GM21576 (cell line): ENCODE results near the gene RPS27.
A peak's percentile ranks its signal among the peaks of the same experiment; 100 is the strongest.

ENCODE experiments used
- ATAC-seq: cut with Tn5 transposase; IDR thresholded peaks from one replicate; pipeline ENCODE4 v1.9.1; 2021; ENCODE audit warnings: mild to moderate bottlenecking, moderate library complexity; ENCODE audit not compliant: unreplicated experiment

Gene RPS27

DNA sequence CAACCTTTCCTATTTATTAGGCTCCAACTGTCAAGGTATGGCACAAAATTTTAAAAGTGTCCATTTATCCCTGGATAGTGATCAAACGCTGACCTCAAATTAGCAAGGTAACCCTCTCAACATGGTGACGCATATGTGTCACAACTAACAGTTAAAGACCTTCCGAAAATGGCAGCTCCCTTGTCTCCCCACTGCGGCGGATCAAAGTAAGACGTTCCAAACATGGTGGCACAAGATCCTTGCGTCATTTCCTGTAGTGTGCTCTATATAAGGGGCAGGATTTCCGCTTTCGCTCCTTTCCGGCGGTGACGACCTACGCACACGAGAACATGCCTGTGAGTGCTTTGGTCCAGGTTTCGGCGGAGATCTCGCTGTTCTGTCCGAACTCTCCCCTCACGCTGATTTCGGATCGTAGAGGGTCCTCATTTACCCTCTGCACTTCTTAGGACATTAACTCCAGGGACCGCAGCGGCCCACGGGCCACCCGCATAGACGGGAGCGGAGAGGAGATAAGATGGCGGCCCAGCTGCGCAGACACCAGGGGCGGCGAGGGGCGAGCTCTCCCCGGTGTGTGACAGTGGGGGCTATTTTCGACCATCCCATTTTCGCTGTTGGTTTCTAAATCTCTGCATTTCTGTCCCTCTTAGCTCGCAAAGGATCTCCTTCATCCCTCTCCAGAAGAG is at the start of gene RPS27:
RPS27 (plus strand) TSS at position 295 of the 683 bp plus-strand sequence; CDS start at position 330, 35 bp downstream.
- ATAC-seq, result peak; percentile 70

DNA sequence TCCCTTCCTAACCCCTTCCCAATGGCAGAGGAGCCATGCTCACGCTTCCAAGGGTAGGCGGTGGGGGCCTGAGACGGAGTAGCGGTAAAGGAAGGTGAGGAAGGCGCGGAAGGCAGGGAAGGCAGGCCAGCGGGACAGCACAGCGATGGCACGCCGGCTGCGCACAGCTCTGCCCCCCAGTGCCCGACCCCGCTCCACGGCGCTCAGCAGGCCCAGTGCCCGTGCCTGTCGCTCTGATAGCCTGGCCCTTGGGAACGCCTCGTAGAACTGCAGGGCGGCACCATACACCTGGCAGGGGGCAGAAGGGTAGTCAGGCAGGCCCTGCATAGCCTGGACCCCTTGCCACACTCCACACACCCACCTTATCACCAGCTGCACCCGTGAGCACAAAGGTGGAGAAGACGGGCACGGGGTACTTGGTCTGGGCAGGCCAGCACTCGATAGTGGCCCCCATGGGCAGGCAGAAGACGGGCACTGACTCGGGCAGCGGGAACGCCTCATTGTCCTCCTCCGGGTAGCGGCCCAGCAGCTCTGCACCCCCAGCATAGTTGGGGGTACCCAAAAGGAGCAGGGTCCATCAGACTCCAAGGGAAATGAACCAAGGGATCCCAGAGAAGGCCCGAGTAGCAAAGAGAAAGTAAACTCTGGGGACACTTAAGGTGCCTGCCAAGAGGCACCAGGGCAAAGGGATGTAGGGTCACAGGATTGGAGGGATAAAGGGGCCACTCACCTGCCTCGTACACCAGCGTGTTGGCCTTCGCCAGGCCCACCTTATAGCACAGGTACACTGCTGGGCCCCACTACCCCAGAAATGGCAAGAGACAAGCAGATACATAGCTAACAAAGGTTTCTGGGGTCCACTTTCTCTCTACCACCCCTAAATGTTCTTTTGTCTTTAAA is 48.5 kb upstream of the RPS27 start:
- no peak for ATAC-seq

DNA sequence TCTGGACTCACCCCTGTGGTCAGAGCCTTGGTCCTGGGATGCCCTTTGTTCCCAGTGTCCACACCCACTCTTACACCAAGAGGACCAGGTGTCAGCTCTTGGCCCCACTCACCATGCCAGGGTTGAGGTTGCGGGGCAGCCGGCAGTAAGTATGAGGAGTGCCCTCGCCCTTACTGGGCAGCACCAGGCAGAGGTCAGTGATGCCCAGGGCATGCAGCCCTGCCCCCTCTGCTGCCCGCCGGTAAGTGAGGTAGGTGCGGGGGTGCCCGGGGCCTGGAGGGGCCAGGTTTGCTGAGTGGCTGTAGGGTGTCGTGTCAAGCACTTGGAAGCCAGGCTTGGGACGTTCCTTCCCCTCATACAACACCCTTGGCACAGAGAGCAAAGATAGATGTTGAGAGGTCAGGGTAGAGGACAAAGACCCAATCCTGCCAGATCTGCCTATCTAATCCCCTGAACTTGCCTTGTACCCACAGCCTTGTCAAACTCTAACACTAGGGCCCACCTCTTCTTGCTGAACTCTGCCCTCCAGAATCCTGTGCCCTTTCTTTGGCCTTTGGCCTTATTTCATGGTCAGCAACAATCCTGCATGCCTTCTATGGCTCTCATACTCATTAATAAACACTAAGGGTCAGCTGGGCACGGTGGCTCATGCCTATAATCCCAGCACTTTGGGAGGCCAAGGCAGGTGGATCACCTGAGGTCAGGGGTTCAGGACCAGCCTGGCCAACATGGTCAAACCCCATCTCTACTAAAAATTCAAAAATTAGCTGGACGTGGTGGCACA is 47.6 kb upstream of the RPS27 start:
- ATAC-seq, result no peak

DNA sequence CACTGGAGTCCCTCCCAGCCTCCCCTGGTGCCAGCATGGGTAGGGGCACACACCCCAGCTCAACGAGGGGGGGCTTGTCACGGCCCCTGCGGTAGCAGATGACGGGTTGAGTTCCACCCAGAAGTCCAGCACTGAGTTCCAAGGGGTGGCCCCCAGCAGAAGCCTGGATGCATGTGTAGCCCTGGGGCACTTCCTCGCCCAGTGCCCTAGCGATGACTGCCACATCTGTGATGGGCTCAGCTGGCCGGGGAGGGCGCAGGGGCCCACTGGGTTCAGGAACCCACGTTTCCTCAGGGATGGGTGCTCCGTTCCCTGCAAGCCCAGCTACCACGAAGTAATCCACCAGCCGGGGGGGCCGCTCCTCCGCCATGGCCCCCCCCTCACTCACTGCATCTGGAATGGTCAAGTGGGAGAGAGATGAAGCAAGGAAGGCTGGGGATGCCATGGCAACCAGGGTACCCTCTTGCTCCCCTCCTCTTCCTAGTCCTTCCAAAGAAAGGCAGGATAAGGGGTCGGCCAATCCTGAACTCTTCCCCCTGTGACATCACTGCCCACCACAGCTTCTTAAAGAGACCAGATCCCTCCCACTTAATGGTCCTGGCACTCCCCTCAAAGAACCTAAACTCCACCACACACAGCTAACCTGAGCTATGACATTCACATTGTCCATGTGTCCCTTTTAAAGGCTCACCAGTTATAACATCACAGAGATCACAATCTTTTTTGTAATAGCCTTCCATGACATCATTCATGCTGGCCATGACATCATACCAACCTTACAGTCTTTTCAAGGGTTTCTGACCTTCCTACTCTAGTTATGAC is 46.3 kb upstream of the RPS27 start:
- ATAC-seq, result no peak

DNA sequence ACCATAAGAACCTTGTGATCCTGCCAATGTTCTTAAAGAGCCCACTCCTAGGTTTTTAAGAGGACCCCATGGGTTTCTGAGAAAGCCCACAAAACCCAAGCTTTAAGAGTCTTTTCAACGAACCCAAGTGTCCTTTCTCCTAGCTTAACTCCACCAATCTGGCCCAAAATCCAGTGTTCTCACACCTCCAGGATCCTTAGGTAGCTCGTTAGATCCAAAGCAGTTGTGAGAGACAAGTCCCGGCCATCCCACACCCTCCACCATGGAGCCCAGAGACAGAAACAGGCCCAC is 45.8 kb upstream of the RPS27 start:
- no peak for ATAC-seq

DNA sequence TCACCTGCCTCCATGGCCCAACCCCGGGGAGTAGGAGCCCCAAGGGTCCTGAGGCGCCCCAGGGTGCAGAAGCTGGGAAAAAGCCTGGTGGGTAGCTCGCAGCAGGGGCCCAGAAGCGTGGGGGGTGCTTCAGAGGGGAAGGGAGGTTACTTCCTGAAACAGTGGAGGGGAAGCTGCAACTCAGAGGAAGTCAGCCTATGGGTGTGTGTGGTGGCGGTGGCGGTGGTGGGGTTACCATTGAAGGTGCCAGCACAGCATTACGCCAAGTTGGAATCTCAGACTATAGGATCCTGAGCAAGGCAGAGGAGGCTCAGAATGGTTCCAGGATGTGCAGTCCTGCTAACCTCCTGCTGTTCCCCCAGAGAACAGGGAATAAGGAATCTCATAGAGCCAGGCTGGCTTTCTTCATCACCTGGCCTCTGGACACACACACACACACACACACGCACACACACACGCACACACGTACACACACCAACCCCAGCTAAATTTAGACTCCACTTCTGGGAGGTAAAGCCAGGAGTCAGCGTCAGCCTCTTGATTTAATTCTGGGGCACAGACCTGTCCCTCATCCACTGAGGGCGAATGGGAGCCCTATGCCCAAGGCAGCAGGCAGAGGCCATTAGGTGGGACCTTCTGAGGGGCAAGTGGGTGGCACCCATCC is 45.3 kb upstream of the RPS27 start:
- no peak for ATAC-seq

DNA sequence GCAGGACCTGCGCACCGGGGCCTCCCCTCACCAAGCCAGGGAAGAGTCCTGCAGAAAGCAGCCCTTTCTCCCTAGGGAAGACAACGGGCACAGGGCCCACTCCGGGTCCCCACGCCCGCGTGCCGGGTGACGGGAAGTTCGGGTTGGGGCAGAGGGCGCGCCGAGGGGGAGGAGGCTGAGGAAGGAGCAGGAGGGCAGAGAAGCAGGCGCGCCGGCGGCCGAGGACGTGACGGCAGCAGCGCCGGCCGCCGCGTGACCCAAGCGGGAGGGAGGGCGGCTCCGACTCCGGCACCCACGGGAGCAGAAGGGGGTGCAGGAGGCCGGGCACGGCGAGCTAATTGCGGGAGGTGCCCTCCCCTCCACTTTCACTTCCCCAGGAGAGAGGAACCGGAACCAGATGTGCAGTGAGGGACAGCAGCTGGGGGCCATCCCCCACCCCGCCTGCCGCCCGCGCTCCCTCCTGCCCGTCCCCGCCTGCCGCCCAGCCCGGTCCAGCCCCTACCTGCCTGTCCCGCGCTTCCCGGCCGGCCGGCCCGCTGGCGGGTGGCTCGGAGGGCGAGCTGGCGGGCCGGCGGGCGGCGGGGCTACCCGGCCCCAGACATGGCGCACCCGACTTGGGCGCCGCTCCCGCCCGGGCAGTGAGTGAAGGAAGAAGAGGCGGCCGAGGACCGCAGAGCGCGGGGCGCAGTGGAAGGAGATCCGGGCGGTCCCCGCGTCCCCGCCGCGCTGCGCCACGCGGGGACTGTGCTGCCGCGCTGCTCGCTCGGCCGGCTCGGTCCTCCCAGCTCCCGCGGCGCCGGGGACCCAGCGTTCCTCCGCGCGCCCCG is 44.6 kb upstream of the RPS27 start:
- peak; percentile 60 for ATAC-seq

DNA sequence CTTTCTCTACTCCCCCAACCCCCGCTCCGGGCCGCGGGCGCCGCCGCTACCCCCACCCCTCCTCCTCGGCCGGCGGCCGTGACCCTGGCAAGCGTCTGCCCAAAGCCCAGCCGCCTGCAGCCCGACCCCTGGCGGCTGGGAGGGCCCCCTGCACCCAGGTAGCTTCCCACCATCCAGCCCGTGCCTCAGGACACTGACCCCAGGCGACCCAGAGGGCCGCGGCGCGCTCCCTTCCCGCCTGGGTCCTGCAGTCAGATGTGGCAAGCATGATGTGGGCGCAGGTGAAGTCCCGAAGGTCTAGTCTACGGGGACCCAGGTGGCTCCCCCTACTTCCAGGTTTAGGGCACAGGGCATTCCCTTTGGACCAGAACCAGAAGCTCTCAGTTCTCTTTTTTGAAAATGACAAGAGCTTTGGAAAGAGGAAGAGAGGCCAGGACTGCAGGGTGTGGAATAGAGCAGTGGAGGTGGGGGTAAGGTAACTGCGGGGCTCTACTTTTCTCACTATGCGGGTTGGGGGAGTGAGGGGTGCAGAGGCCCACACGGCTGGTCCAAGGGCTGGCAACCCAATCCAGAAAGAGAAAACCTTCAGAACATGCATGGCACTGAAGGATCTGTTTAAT is 43.8 kb upstream of the RPS27 start, which contains the start of gene DENND4B:
DENND4B (minus strand) TSS at position 97 of the 620 bp plus-strand sequence. CDS start 2,344 bp downstream, outside the sequence.
- peak; percentile 50 for ATAC-seq

DNA sequence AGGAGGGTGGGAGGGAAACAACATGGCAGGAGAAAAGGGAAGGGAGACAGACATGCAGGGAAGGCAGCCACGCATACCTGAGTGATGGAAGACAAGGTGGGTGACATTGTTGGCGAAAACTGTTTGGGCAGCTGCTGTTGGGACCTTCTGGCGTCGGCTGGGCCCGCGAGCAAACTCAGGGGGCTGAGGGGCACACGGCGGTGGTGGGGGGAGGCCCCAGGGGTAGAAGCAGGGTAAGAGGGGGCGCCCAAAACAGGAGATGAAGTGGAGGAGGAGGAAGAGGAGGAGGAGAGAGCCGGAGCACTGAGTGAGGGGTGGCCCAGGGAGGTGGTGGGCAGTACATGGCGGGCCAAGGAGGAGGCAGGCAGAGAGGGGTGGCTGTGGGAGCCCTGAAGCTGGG is 39.4 kb upstream of the RPS27 start:
- no peak for ATAC-seq

DNA sequence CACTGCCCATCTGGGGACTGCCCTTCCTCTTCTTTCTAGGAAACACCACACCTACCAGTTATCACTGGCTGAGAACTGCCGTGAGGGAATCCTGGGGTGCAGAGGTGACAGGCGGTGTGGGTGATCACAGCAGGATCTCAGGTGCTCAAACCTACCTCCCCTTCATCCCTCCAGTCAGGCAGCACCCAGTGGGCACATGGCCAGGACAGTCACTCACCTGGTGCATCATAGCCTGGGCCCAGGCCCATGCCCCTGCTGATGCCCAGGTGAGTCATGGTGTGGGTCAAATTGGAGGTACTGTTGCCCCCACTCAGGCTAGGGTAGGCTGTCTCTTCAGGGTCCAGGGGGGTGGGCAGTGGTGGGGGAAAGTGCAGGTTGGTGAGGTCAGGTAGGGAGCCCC is 38.8 kb upstream of the RPS27 start:
- ATAC-seq, result no peak

DNA sequence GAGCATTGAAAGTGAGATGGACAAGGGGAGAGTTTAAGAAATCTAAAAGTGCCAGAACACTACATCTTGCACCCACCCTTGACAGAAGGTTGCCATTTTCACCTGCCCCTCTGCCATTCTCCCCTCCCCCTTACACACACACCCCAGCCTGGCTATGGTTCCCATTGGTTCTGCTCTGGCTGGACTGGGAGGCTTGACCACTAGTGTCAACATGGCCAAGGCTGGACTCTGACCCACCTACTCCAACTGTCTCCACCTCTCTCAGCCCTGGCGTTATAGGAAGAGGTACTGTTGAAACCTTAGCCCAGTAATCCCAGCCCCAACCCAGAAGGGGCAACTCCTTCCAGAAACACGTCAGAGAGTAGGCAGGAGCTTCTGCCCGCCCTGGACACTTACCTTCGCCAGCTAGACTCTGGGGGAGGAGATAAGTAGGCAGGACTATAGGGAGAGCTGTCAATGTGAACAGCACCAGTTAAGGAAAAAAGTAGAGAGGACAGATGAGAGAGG is 36.6 kb upstream of the RPS27 start:
- ATAC-seq, result no peak

DNA sequence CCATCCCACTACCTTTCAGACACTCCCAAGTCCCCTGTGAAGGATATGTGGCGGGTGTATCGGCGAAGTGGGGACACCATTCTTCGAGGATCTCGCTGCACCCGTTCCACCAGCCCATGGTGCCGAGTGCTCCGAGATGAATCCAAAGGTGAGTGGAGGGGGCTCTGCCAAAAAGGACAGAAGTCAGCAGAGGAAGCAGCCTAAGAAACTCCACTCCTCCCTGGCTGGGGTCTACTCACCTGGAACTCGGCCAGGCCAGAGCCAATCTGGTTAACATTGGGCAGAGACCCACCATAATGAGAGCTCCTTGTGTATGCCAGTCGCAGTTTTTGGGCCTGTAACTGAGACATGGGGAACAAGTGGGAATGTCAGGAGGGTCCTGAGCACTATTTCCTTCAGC is 35.7 kb upstream of the RPS27 start:
- no peak for ATAC-seq

DNA sequence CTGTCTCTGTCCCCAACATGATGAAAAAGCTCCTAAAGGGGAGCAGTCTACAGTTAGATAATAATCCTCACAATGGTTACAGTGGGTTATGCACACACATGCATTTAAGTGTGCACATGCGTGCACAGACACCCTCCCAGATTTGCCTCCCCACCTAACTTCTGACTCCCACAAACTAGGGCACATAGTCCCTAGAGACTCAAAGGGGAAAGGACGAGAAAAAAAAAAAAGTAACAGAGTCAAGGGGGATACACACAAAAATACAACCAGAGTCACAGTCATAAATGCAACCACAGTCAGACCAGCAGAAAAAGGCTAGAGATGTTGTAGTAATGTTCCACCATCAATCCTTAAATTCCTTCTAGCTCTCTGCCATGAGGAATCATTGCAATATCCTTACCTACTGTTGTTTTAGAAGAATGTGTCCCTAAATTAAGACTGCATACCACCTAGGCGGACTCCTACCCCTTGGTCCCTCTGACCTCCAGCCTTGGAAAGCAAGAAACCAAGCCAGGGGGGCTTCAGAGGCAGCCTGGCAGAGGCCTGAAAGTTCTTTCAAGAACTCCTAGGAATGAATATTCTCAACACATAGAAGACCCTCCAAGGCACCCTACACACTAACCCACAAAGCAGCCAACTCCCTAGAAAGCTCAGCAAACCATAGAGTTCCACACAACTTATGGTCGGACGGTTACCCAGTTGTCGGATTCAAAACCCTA is 33.4 kb upstream of the RPS27 start:
- no peak for ATAC-seq

DNA sequence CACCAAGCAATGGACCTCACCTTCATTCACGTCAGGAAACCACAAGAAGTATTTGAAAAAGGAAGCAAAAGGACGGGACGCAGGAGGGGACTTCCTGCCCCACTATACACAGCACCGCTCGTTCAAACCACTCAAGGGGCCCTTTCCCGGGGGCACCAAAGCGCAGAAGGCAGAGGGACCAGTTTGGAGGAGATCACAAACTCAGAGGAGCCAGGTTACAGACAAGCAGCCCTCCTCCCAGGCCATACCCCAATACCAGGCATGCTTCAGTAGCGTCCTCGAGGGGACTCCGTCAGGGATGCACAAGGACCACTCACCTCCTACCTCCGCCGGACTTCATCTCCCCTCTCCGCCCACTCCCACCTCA is 32.8 kb upstream of the RPS27 start:
- ATAC-seq, result peak; percentile 21

DNA sequence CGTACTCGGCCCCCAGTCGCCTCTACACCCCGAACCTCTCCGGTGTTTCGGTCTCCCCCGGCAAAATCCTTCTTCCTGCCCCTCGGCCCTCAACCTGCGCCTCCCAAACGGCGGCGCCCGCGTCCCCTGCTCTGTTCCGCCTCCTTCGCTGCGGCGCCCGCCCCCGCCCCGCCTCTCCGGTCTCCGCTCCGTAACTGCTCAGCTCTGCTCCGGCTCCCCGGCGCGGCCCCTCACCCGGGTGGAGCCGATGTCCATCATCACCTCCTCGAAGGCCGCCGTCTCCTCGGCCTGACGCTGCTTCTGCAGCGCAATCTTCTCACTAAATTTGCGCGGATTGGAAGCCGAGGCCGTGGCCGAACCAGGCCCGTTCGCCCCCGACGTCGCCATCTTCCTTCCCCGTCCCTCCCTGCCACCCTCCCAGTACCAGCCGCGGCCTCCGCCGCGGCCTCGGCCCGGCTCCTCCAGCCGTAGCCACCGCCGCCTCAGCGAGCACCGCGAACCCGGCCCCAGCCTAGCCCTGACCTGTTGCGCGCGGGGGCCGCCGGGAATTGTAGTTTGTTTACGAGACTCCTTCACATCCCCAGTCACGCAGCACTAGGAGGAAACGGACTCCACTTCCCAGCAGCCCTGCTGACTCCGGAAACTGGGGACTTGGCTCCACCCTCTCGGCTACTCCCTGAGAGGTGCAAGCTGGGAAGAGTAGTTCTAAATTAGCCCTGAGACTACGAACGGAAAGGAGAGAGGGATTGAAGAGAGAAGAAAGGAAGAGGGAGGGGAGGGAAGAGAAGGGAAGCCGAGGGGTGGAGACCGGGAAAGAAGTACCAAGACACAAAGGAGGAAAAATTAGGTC is 32.2 kb upstream of the RPS27 start, which contains the start of gene CRTC2:
CRTC2 (minus strand) TSS at position 502 of the 850 bp plus-strand sequence; CDS start at position 387, 115 bp downstream.
- peak; percentile 68 for ATAC-seq

DNA sequence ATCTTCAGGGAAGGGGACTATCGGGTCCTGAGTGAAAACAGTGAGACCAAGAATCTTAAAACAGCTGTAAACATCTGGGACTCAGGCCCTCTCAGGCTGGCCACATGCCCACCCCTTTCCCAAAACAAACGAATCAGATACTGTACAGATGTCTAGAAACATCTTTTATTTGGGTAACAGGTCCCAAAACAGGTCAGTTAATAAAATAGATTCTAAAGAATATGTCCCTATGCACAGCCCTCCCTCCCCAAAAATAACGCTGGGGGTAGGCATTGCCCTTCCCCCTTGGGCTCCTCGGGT is 31.7 kb upstream of the RPS27 start:
- ATAC-seq, result no peak

DNA sequence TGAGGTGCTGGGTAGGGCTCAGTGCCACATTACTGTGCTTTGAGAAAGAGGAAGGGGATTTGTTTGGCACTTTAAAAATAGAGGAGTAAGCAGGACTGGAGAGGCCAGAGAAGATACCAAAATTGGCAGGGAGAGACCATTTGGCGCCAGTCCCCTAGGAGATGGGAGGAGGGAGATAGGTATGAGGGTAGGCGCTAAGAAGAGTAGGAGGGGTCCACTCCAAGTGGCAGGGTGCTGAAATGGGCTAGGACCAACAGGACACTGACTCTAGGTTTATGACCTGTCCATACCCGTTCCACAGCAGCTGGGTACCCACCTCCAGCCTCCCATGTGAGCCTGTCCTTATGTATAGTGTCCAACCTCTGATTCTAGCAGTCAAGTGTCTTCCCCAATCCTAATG is 31.1 kb upstream of the RPS27 start:
- ATAC-seq, result no peak
